ENCODE results near the gene PNPLA6.

DNA sequence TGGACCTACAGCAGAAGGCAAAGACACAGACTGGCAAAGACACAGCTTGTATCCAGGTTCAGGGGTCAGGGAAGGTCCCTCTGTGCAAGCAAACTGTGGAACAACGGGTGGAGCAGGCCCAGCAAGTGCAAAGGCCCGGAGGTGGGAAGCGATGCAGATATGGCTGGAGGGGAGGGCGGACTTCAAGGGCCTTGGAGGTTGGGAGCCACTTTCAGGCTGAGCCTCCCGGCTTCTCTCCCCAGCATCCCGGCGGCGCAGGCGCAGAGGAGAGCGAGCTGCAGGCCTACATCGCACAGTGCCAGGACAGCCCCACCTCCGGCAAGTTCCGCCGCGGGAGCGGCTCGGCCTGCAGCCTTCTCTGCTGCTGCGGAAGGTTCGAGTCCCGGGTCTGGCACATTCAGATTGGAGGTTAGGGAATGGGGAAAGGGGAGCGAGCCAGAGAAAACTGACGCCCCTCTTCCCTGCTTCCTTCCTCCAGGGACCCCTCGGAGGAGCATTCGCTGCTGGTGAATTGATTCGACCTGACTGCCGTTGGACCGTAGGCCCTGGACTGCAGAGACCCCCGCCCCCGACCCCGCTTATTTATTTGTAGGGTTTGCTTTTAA, 2.1 kb upstream of the PNPLA6 start:
- TF ChIP-seq, protein P1, sequence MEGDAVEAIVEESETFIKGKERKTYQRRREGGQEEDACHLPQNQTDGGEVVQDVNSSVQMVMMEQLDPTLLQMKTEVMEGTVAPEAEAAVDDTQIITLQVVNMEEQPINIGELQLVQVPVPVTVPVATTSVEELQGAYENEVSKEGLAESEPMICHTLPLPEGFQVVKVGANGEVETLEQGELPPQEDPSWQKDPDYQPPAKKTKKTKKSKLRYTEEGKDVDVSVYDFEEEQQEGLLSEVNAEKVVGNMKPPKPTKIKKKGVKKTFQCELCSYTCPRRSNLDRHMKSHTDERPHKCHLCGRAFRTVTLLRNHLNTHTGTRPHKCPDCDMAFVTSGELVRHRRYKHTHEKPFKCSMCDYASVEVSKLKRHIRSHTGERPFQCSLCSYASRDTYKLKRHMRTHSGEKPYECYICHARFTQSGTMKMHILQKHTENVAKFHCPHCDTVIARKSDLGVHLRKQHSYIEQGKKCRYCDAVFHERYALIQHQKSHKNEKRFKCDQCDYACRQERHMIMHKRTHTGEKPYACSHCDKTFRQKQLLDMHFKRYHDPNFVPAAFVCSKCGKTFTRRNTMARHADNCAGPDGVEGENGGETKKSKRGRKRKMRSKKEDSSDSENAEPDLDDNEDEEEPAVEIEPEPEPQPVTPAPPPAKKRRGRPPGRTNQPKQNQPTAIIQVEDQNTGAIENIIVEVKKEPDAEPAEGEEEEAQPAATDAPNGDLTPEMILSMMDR (conservative IDR thresholded peaks at IDR 0.05 in 1 of 2, IDR thresholded peaks at IDR 0.05 in 1 of 2; ENCODE audit: low read depth in 1 of 2, low read length in 2 of 2) = no peak
- no peak for TF ChIP-seq EZH2 (IDR thresholded peaks at IDR 0.05; ENCODE audit: low read length, missing control alignments)
